ACC112 (cell line): ENCODE data around the gene ADGRB3.
"Not testable (repeated sequence)": the region's sequence is repeated elsewhere in the genome, so short reads cannot be mapped to it uniquely, and the experiment has no call there.

Experiments
- H2AFZ ChIP-seq: fragments of 200-600 bp; sonication (generic); one replicate; pipeline ENCODE4 v1.6.0; 2017; ENCODE audit warnings: antibody characterized with exemption, low read length; ENCODE audit not compliant: unreplicated experiment
- H3K27ac ChIP-seq: fragments of 200-600 bp; sonication (generic); 2 replicates; pipeline ENCODE4 v1.5.1; 2014; ENCODE audit warnings: low read depth, mild to moderate bottlenecking, antibody characterized with exemption, low read length, moderate library complexity
- H3K27me3 ChIP-seq: fragments of 200-600 bp; sonication (generic); 2 replicates; pipeline ENCODE4 v1.6.1; 2014; ENCODE audit warnings: mild to moderate bottlenecking, antibody characterized with exemption, low read length, moderate library complexity, mixed read lengths; ENCODE audit not compliant: insufficient read depth
- H3K36me3 ChIP-seq: fragments of 200-600 bp; sonication (generic); 2 replicates; pipeline ENCODE4 v1.6.1; 2016; ENCODE audit warnings: mild to moderate bottlenecking, antibody characterized with exemption, low read length, moderate library complexity, mixed read lengths; ENCODE audit not compliant: insufficient read depth
- H3K4me1 ChIP-seq: fragments of 200-600 bp; sonication (generic); one replicate; pipeline ENCODE4 v1.6.1; 2016; ENCODE audit warnings: low read length, mixed read lengths; ENCODE audit not compliant: insufficient read depth, unreplicated experiment, control insufficient read depth
- H3K4me3 ChIP-seq: fragments of 200-600 bp; sonication (generic); 2 replicates; pipeline ENCODE4 v1.5.1; 2014; ENCODE audit warnings: mild to moderate bottlenecking, low read depth, low read length
- H3K79me2 ChIP-seq: fragments of 200-600 bp; sonication (generic); one replicate; pipeline ENCODE4 v1.6.0; 2016; ENCODE audit warnings: low read length; ENCODE audit not compliant: control insufficient read depth, unreplicated experiment, insufficient read depth

ADGRB3 gene

DNA sequence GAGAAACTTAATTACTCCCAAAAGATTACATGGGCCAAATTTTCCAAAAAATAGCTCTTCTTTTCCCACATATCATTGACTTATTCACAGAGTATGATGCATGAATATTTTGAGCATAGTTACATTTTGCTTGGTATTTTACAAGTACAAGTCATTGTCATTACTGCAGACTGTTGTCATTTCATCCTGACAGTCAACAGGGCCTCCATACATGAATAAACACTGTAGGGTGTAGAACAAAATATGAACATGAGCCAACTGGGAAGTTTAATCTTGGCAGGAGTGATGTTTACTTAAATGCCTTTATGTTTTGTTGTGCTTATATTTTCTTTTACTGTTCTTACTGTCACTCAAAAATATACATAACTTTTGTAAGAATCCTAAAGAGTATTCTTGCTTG lies 340.7 kb downstream of the ADGRB3 start:
- H2AFZ ChIP-seq = no peak overlapping the region
- no peaks in the 10 kb centered on the region for H3K36me3 ChIP-seq
- no peaks in the 10 kb centered on the region for H3K79me2 ChIP-seq
- H3K27me3 ChIP-seq = no peaks in the 10 kb centered on the region
- H3K4me1 ChIP-seq = no peaks in the 10 kb centered on the region
- no peak overlapping the region for H3K27ac ChIP-seq
- no peak overlapping the region for H3K4me3 ChIP-seq

DNA sequence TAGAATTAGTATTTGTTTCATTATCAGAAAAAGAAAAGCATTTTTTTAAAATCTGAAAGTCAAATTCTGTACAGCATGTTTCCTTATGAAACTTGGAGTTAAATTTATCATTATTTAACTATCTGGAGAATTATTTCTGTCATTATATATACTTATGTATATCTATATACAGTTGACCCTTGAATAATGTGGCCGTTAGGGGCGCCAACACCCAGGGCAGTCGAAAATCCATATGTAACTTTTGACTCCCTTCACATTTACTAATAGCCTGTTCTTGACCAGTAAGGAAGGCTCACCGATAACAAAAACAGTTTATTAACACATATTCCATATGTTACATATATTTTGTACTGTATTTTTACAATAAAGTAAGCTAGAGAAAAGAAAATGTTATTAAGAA lies 341.2 kb downstream of the ADGRB3 start:
- H3K27ac ChIP-seq = no peak overlapping the region
- no peaks in the 10 kb centered on the region for H3K36me3 ChIP-seq
- no peaks in the 10 kb centered on the region for H3K27me3 ChIP-seq
- H3K4me1 ChIP-seq = no peaks in the 10 kb centered on the region
- no peaks in the 10 kb centered on the region for H3K79me2 ChIP-seq
- no peak overlapping the region for H2AFZ ChIP-seq
- no peak overlapping the region for H3K4me3 ChIP-seq

DNA sequence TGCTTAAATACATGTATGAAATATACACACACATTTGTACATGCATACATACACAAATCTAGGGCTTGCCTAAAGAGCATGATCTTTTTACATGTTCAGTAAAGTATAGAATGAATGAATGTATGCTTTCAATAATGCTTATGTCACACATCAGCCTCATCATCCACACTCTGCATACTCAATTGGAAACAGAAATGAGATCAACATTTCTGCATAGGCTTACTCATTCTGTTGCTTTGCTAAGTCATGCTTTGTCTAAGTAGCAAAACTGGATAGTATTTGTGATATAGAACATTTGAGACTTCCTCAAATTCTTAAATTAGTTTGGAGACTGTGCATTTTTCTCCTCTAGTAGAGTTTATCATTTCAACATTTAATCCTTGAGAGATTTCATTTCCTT lies 343.3 kb downstream of the ADGRB3 start:
- Histone ChIP-seq H2AFZ (no peak overlapping the region), H3K79me2 (no peaks in the 10 kb centered on the region), H3K27ac (no peak overlapping the region), H3K27me3 (no peaks in the 10 kb centered on the region), H3K36me3 (no peaks in the 10 kb centered on the region), H3K4me3 (no peak overlapping the region), H3K4me1 (no peaks in the 10 kb centered on the region)

DNA sequence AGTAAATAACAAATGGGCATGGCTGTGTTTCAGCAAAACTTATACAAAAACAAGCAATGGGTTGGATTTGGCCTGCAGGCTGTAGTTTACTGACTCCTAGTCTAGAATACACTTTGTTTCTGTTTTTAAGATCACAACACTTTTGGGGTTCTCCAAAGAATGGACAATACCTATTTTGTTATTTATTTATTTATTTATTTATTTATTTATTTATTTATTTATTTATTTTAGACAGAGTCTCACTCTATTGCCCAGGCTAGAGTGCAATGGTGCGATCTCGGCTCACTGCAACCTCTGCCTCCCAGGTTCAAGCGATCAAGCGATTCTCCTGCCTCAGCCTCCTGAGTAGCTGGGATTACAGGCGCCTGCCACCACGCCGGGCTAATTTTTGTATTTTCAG lies 346.6 kb downstream of the ADGRB3 start:
- H3K4me1 ChIP-seq, H3K27ac ChIP-seq, H3K4me3 ChIP-seq, H2AFZ ChIP-seq, H3K27me3 ChIP-seq, H3K79me2 ChIP-seq, H3K36me3 ChIP-seq: not testable (repeated sequence)

DNA sequence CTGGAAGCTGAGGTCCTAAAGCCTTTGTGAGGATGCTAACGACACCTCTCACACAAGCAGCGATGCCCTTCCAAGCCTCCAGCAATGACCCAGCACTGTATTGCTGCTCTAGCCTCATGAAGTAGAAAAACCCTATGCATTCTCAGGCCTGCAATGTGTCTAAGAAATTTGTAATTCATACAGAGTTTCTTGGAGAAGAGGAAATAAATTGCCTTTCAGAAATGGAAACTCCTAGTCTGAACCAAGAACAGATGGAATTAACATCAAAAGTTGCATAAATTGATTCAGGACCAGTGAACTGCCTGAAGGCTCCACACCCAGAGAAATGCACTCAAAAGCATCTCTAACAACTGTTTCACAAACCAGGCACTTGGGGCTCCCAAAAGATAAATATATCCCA lies 353.6 kb downstream of the ADGRB3 start:
- Histone ChIP-seq H3K27ac (no peak overlapping the region), H3K4me3 (no peak overlapping the region), H2AFZ (no peak overlapping the region), H3K4me1 (no peaks in the 10 kb centered on the region), H3K79me2 (no peaks in the 10 kb centered on the region), H3K36me3 (no peaks in the 10 kb centered on the region), H3K27me3 (no peaks in the 10 kb centered on the region)

DNA sequence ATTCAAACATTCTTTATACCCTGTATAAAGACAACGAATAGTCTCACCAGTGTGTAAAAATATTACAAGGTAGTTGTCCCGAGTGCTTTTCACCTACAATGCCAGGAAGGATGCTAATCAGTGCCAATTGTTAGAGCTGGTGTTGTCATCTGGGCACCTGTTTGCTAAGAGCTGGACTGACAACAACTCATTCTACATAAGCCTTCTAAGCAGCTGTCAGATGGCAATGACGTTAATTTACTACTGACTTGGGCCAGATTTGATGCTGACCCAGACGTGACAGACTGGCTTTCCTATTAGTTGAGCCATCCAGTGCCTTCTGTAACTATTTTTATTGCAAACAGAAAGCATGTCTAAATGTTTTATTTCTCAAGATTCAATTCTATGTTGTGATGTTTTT lies 355.2 kb downstream of the ADGRB3 start:
- H3K27me3 ChIP-seq = no peaks in the 10 kb centered on the region
- no peaks in the 10 kb centered on the region for H3K79me2 ChIP-seq
- no peak overlapping the region for H2AFZ ChIP-seq
- no peak overlapping the region for H3K4me3 ChIP-seq
- no peak overlapping the region for H3K27ac ChIP-seq
- no peaks in the 10 kb centered on the region for H3K4me1 ChIP-seq
- no peaks in the 10 kb centered on the region for H3K36me3 ChIP-seq

DNA sequence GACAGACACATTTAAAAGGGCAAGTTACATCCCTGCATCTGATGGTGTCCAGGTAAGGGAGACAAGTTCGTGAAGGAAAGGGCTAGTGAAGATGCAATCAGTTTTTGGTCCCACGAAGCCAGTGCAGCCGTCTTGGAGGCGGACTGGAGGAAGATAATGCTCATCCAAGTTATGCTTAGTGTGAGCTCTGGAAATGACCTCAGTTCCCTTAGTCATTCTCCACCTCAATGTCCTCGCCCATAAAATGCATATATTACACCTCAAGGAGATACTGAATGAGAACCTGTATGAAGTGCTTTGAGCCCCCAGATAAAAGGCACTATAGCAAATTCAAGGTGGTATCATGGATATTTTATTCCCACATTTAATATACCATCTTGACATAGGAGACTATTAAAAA lies 358.8 kb downstream of the ADGRB3 start:
- Histone ChIP-seq H3K27me3 (no peaks in the 10 kb centered on the region), H3K36me3 (no peaks in the 10 kb centered on the region), H3K4me3 (no peak overlapping the region), H3K4me1 (no peaks in the 10 kb centered on the region), H3K79me2 (no peaks in the 10 kb centered on the region), H2AFZ (no peak overlapping the region), H3K27ac (no peak overlapping the region)

DNA sequence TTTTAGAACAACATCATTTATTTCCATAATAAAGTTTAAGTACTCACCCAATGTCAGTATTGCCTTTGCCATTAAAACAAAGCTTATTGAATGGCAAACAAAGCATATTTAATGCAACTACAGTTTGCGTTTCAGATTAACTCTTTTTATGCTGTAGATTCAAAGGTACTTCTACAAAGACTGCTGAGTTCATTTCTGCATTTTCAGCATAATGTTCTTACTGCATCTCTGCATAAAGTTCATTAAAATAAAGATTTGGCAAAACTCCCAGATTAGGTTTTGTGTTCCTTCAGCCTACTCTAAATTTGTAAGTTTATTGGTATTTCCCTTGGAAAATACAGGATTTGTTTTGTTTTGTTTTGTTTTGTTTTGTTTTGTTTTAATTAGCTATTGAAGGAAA lies 359.4 kb downstream of the ADGRB3 start:
- Histone ChIP-seq H3K27ac (no peak overlapping the region), H3K79me2 (no peaks in the 10 kb centered on the region), H2AFZ (no peak overlapping the region), H3K4me1 (no peaks in the 10 kb centered on the region), H3K4me3 (no peak overlapping the region), H3K27me3 (no peaks in the 10 kb centered on the region), H3K36me3 (no peaks in the 10 kb centered on the region)

DNA sequence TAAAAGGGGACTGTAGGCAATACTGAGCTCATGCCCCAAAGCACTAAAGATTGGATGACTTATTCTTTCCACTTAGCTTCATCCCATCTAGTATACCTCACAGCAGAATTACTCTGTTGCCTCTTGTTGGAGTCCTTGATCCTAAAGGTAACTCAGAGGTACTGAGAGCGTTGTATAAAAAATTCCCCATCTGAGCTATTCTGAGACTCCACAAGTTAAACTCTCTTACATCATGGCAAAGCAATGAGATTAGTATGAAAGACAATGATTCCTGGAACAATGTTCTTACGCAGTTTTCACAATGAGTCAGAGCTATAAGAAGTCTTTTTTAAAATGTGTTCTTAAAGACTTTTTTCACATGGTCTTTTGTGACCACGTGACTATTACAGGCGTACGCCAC lies 370.1 kb downstream of the ADGRB3 start:
- Histone ChIP-seq H3K79me2 (no peaks in the 10 kb centered on the region), H2AFZ (no peak overlapping the region), H3K27me3 (no peaks in the 10 kb centered on the region), H3K36me3 (no peaks in the 10 kb centered on the region), H3K4me3 (no peak overlapping the region), H3K27ac (no peak overlapping the region), H3K4me1 (no peaks in the 10 kb centered on the region)

DNA sequence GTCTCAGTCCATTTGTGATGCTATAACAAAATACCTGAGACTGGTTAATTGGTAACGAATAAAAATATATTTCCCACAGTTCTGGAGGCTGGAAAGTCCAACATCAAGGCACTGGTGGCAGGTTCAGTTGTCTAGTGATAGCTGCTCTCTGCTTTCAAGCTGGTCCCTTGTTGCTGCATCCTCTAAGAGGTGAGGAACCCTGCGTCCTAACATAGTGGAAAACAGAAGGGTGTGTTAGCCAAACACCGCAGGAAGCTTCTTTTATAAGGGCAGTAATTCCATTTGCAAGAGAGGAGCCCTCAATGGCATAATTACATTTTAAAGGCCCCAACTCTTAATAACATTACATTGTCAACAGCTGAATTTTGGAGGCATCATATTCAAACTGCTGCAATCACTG lies 372.7 kb downstream of the ADGRB3 start:
- Histone ChIP-seq H2AFZ (no peak overlapping the region), H3K4me1 (no peaks in the 10 kb centered on the region), H3K4me3 (no peak overlapping the region)

DNA sequence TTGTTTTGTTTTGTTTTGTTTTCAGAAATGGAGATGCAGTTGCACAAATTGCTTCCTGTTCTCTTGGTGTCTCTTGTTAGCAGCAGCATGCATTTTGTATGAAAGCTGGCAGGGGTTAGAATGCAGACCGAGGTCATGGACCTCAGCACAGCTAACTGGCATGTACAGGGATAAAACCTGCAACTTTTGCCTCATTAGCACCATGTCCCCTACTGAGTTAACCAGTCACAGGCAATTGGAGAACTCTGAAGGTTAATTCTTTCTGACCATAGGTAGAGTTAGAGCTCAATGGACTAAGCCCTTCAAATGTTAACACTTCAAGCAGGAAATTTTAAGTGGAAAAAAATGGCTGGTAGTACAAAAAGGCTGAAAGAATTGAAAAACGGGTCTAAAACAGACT lies 377.1 kb downstream of the ADGRB3 start:
- H3K79me2 ChIP-seq = no peaks in the 10 kb centered on the region
- H3K27ac ChIP-seq = no peak overlapping the region
- H3K4me1 ChIP-seq = no peaks in the 10 kb centered on the region
- H3K4me3 ChIP-seq = no peak overlapping the region
- H2AFZ ChIP-seq = no peak overlapping the region
- H3K27me3 ChIP-seq = no peaks in the 10 kb centered on the region
- H3K36me3 ChIP-seq = no peaks in the 10 kb centered on the region

More for the DNA sequence above, 372.7 kb downstream of the ADGRB3 start:
- no peak overlapping the region for H3K27ac ChIP-seq
- H3K79me2 ChIP-seq = no peaks in the 10 kb centered on the region
- no peaks in the 10 kb centered on the region for H3K27me3 ChIP-seq
- H3K36me3 ChIP-seq = no peaks in the 10 kb centered on the region

DNA sequence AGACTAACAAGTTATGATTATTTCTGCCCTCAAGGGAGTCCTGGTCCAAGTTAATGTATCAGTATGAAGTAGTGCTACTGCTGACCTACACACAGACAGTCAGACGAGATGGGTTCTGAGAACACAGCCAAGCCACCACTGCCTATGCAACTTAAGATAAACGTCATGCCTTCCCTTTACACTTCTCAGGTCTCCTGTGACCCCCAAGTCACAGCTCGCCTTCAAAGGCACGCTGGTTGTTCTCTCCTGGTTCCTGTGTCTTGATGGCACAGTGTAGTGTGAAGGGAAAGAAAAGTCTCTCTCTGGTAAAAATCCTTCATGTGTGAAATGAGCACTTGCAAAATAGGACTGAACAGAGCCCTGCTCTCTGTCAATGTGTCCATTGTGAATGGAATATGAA lies 377.8 kb downstream of the ADGRB3 start:
- Histone ChIP-seq H3K4me1 (no peaks in the 10 kb centered on the region), H3K27ac (no peak overlapping the region), H3K27me3 (no peaks in the 10 kb centered on the region), H2AFZ (no peak overlapping the region), H3K79me2 (no peaks in the 10 kb centered on the region), H3K36me3 (no peaks in the 10 kb centered on the region), H3K4me3 (no peak overlapping the region)
